Brain microvascular endothelial cell (primary cell): ENCODE results near the gene GIMAP8.

ENCODE experiments used
- DNase-seq: peaks from one replicate; pipeline ENCODE4 v3.0.0-alpha.2; 2020
- H3K27ac ChIP-seq: fragments of 250-450 bp; sonication (Bioruptor Pico); 2 replicates; pipeline ENCODE4 v1.5.1; 2020; ENCODE audit warnings: mild to moderate bottlenecking, moderate library complexity
- H3K27me3 ChIP-seq: fragments of 250-450 bp; sonication (Bioruptor Pico); replicated peaks from 2 replicates; pipeline ENCODE4 v1.5.1; 2020; ENCODE audit warnings: mild to moderate bottlenecking
- H3K36me3 ChIP-seq: fragments of 250-450 bp; sonication (Bioruptor Pico); replicated peaks from 2 replicates; pipeline ENCODE4 v1.5.1; 2020; ENCODE audit warnings: mild to moderate bottlenecking
- H3K4me3 ChIP-seq: 2 replicates; pipeline ENCODE4 v1.5.1; 2011; ENCODE audit warnings: low read depth, mild to moderate bottlenecking, control low read depth, low read length, moderate library complexity
- CTCF ChIP-seq: IDR thresholded peaks from 2 replicates; pipeline ENCODE4 v1.5.1; 2011; ENCODE audit warnings: low read depth, mild to moderate bottlenecking, moderate library complexity, low read length, control low read depth, inconsistent platforms; ENCODE audit errors: missing control alignments
- in situ Hi-C: cut with HindIII; loops from 2 replicates; pipeline ENCODE4 v1.10.0; 2017; ENCODE audit warnings: low sequenced_read_pairs, low pct_ligation_motif_present

GIMAP8 gene

GRCh38 chr7:150450491-150451001 is at the start of gene GIMAP8:
GIMAP8 (plus strand) TSS chr7:150450630; CDS start chr7:150466699, 16,069 bp downstream.
- H3K27ac ChIP-seq, result no peak within 1 kb of the TSS
- H3K27me3 ChIP-seq, result peaks cover 11% of the 10 kb centered on the region
- H3K36me3 ChIP-seq, result no peaks in the 10 kb centered on the region
- in situ Hi-C loops, result no loop called here
- H3K4me3 ChIP-seq, result no peak within 1 kb of the TSS
- TF ChIP-seq CTCF, result no peak
- no peak for DNase-seq

GRCh38 chr7:150400788-150401423 is 49.5 kb upstream of the GIMAP8 start:
- H3K36me3 ChIP-seq, result peaks cover 6% of the 10 kb centered on the region
- no peaks in the 10 kb centered on the region for H3K27me3 ChIP-seq
- H3K4me3 ChIP-seq, result no peak overlapping the region
- DNase-seq, result no peak
- in situ Hi-C loops, result no loop called here
- TF ChIP-seq CTCF, result no peak
- no peak overlapping the region for H3K27ac ChIP-seq

GRCh38 chr7:150401424-150401790 is 49.0 kb upstream of the GIMAP8 start:
- Histone ChIP-seq H3K27me3 (no peaks in the 10 kb centered on the region), H3K4me3 (no peak overlapping the region), H3K27ac (no peak overlapping the region), H3K36me3 (peaks cover 6% of the 10 kb centered on the region)
- no peak for TF ChIP-seq CTCF
- in situ Hi-C loops, result no loop called here
- DNase-seq, result no peak

- TF ChIP-seq CTCF, result no peak
- in situ Hi-C loops, result no loop called here
- Histone ChIP-seq H3K4me3 (no peak overlapping the region), H3K36me3 (peaks cover 6% of the 10 kb centered on the region), H3K27me3 (no peaks in the 10 kb centered on the region), H3K27ac (no peak overlapping the region)
- DNase-seq, result no peak
These were observed 48.4 kb upstream of the GIMAP8 start for GRCh38 chr7:150401861-150402631.

GRCh38 chr7:150402671-150403321 is 47.6 kb upstream of the GIMAP8 start:
- in situ Hi-C loops, result no loop called here
- no peak overlapping the region for H3K27ac ChIP-seq
- no peak for DNase-seq
- no peak for TF ChIP-seq CTCF
- H3K27me3 ChIP-seq, result no peaks in the 10 kb centered on the region
- no peak overlapping the region for H3K4me3 ChIP-seq
- peaks cover 2% of the 10 kb centered on the region for H3K36me3 ChIP-seq
